Jurkat, Clone E6-1 (cell line): Measurements from ENCODE around the gene FAM83C.

Source experiments
- DNase-seq: peaks from one replicate; pipeline ENCODE4 v3.0.0-alpha.2; 2011; ENCODE audit warnings: low read depth, low spot score
- H3K4me3 ChIP-seq: 2 replicates; pipeline ENCODE4 v1.5.1; 2011; ENCODE audit warnings: mild to moderate bottlenecking, low read length, control low read depth, moderate library complexity

The FAM83C gene

DNA sequence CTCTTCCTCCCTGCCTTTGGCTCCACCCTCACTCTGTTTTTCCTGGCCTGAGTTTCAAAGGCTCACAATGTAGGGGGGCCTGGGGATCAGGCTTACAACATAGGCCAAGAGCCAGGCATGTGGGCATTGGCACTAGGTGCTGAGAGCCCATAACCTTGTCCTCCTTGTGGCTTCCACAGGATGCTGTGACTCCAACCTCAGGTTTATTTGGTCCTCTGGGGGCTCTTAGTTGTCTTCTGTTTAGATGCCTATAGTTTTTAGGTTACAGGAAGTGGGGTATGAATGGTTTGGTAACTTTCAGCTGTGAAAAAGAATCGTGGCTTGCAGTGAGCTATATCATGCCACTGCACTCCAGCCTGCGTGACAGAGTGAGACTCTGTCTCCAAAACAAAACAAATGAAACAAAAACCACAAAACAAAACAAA, 40.2 kb downstream of the FAM83C start:
- peak; percentile 63 for DNase-seq
- no peak overlapping the region for H3K4me3 ChIP-seq

DNA sequence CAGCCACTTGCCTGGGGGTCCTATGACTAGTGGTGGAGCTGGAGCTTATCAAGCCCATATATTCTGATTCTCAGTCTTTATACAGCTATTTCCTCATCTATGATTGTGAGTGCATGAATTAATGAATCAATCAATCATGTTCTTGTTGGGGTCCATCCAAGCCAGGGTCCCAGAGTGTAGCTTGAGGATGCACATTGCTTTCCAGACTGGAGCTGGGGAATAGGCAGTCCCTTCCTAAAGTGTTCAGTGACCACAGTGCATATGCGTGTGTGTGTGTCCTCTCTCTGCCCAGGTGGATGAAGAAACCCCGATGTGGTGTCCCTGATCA, 40.6 kb downstream of the FAM83C start:
- DNase-seq, result no peak
- no peak overlapping the region for H3K4me3 ChIP-seq

DNA sequence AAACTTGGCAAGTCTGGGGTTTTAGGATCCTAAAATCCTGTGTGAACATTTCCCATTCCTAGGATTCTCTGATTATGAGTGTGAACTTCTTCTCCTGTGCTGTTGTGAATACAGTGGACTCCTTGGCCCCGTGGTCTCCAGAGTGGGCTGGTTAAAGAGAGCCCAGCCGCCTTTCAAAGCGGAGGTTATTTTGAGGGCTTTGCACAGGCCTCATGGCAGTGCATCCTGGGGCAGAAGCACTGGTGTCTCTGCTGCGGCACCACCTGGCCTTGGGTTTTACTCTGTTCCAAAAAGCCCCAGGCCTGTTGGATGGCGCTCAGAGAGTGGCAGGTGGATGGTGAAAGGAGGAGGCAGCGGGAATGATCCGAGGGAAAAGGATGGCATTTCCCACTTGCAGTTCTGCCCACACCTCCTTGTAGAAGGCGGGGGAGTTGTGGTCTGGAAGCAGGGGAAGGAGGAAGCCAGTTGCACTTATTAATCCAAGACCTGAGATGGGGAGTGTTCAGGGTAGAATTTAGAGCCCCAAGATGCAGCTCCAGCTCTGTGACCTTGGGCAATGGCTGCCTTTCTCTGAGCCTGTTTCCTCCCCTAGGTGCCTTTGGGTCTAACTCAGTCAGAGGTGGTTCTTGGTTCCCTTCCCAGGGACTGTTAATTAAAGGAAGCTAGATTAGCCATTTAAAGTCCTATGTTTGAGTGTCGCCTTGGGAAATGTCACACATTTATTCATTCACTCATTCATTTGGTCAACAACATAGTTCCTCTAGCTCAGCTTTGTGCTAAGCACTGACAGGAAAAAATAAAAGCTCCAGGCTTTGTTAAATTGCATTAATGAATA, 43.4 kb downstream of the FAM83C start:
- DNase-seq, result no peak
- H3K4me3 ChIP-seq, result no peak overlapping the region

DNA sequence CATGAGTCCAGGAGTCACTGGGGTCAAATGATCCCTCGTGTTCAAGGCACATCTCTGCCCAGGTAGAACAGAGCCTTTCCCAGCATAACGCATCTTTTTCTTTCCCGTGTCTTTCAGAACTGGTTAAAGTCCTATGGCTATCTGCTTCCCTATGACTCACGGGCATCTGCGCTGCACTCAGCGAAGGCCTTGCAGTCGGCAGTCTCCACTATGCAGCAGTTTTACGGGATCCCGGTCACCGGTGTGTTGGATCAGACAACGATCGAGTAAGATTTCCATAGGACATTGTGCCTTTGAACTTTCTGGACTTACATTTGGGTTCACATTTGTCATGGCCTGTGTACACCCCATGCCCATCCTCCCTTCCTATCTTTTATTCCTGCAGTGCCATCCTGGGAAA, 45.5 kb downstream of the FAM83C start:
- DNase-seq, result no peak

DNA sequence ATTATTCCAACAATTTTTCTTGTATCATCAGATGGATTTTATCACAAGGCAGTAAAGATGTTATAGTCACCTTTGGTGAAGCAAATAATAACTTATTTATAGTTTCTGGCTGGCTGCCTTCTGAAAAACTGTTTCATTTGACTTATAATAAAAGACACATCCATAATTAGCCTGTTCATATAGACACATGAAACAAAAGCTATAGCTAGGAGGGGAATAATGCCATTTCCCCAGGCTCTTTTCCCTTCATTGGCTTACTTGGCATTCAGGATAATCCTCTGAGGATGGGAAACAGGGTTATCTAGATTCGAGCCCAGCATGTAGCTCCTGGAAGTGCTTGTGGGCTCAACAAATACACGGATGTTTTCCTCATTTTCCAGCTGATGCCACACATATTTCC, 48.2 kb downstream of the FAM83C start:
- DNase-seq, result no peak
- no peak overlapping the region for H3K4me3 ChIP-seq

More for the DNA sequence above, 45.5 kb downstream of the FAM83C start:
- H3K4me3 ChIP-seq, result no peak overlapping the region

DNA sequence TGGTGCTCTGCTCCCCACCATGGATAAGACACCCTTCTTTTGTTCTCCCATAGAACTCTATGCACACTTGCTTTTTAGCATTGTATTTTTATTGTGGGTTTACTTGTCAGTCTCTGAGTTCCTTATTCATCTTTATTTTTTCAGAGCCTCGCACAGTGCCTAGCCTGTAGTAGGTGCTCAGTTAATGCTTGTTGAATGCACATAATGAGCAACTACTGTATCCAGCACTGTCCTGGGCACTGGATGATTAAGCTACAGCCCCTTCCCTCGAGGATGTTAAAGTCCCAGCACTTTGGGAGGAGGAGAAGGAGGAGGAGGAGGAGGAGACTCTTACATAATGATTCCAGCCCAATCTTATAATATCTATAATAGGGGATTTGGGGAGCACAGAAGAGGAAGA, 48.9 kb downstream of the FAM83C start:
- no peak overlapping the region for H3K4me3 ChIP-seq
- DNase-seq, result no peak

DNA sequence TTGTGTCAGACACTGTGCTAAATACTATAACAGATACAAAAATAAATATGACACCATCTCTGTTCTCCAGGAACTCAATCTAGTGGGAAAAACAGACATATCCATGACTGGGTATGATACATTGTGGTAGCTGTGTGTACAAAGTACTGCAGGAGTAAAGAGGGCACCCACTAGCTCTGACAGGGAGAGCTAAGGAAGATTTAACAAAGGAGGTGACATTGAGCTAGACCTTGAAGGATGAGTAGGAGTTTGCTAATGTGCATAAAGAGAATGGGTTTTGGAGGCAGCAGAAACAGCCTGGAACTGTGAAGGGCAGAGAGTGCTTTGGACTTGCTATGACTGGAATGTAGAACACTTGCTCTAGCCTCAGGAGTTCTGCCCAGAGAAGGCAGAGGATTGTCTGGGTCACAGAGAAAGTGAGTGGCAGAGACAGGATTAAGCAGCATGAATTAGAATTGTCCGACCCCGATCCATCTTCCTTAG, 51.4 kb downstream of the FAM83C start:
- DNase-seq, result no peak

DNA sequence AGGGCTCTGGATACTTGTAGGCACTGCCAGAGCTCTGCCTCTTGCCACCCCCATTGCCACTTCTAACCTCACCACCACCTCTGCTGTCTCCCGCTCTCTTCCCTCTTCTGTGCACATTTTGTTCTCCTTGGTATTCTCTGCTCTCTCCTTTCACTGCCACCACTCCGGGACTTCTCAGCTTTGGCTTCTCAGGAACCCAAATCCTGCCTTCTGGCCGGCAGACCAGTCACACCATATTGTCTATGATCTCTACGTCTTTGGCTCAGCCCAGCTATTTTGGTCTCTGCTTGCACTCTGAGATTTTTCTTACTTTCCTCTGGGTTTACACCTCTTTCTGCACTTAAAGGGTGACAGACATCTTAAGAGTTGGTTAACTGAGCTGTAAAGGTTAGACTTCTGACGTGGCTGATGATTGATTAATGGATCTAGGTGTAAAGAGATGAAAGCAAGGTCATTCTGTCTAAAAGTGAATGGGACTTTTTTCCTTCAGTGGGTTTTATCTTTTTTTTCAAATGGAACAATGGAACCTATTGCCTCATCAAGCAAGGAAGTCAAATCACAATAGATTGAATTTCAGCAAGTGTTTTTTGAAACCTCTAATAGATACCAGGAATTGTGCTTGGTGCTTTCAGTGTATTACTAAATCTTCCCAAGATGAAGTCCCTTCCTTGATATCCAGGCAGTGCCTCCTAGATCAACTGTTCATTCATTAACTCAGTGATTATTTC, 52.0 kb downstream of the FAM83C start:
- no peak for DNase-seq
- no peak overlapping the region for H3K4me3 ChIP-seq

More for the DNA sequence above, 51.4 kb downstream of the FAM83C start:
- no peak overlapping the region for H3K4me3 ChIP-seq

DNA sequence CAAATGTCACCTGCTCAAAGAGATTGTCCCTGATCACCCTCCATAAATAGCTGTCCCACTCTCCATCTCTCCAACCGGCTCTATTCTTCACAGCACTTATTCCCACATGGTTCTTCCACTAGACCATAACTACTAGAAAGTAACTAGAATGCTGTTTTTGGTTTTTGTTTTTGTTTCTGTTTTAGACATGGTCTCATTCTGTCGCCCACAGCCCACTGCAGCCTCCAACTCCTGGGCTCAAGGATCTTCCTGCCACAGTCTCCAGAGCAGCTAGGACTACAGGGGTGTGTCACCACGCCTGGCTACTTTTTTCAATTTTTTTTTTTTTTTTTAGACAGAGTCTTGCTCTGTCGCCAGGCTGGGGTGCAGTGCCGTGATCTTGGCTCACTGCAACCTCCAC, 53.5 kb downstream of the FAM83C start:
- no peak overlapping the region for H3K4me3 ChIP-seq
- no peak for DNase-seq

DNA sequence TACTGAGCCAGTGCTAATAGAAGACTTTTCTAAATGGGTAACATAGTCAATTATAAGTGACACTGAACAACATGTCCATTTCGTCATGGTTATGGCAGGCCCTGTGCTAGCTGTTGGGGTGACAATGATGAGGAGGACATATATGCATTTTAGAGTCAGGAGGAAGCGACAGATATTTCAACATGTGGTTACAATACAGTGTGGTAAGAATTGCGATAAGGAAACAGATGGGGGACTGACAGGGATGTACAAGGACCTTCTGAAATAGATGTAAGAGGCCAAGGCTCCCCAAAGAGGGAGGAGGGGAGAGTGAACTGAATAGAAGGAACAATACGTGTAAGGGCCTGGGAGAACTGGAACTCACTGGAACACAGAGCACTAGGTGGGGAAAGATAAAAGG, 54.1 kb downstream of the FAM83C start:
- no peak overlapping the region for H3K4me3 ChIP-seq
- no peak for DNase-seq

DNA sequence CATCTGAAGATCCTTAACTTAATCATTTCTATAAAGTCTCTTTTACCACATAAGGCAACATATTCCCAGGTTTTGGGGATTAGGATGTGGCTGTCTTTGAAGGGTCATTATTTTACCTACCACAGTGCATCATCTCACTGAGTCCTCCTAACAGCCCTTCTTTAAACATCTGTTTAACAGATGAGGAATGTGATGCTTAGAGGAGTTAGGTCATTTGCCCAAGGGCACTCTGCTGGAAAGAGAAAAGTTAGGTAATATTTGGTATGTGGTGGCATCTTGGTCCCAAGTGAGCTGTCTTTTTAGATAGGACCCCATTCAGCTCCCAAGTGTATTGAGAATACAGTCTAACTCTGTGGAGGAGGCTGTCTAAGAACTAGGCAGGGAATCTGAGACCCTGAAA, 54.7 kb downstream of the FAM83C start:
- no peak for DNase-seq
- H3K4me3 ChIP-seq, result no peak overlapping the region

DNA sequence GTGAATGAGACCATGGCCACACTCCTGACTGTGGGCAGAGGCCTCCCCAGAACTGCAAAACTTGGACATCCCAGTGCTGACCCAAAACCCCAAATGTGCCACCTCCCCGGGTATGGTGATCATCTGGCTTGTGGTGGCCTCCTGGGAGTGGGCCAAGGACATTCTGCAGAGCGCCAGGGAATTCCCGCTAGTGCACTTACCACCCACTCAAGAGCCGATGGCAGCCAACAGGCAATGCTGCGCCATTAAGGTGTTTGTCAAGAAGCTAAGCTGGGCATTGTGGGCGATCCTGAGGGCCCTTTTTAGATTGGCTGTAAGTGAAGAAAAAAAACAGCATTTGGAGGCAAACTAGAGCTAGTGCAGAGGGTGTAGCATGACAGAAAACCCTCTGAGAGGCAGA, 56.3 kb downstream of the FAM83C start:
- no peak overlapping the region for H3K4me3 ChIP-seq
- no peak for DNase-seq
